GM10248 (cell line): ENCODE data around the gene ABCC4.

Experiments used
- CTCF ChIA-PET: fragments of 300-600 bp; sonication (Branson Sonifier 250); formaldehyde crosslinking; extraction: SDS; loops from one replicate; lab custom pipeline; 2021; ENCODE audit warnings: antibody characterized with exemption; lab: Yijun Ruan, JAX
- POLR2A ChIA-PET: fragments of 350-650 bp; sonication (Branson Sonifier 250); formaldehyde crosslinking; extraction: SDS; loops from one replicate; lab custom pipeline; 2020; ENCODE audit warnings: antibody characterized with exemption; lab: Yijun Ruan, JAX
- DNase-seq: peaks from one replicate; pipeline ENCODE4 v3.0.0; 2012; ENCODE audit errors: extremely low spot score
- CTCF ChIP-seq: IDR thresholded peaks from 2 replicates; pipeline ENCODE4 v1.5.1; 2012; ENCODE audit warnings: mild to moderate bottlenecking, low read depth; ENCODE audit errors: extremely low read depth, missing control alignments, control extremely low read depth

The ABCC4 gene

GRCh38 chr13:95164830-95165229 lies 136.4 kb downstream of the ABCC4 start:
- TF ChIP-seq CTCF = no peak
- no peak for DNase-seq
- POLR2A ChIA-PET = no interaction called here
- CTCF ChIA-PET = interaction anchor here (1.2 to 4.8 kb wide), 5 partner anchors 9 to 240 kb away, joined by 4 to 25 read pairs (median 9); no protein-coding TSS in a partner anchor

- no peak for DNase-seq
- no peak for TF ChIP-seq CTCF
These were observed 140.9 kb downstream of the ABCC4 start for GRCh38 chr13:95160112-95160906.

DNA sequence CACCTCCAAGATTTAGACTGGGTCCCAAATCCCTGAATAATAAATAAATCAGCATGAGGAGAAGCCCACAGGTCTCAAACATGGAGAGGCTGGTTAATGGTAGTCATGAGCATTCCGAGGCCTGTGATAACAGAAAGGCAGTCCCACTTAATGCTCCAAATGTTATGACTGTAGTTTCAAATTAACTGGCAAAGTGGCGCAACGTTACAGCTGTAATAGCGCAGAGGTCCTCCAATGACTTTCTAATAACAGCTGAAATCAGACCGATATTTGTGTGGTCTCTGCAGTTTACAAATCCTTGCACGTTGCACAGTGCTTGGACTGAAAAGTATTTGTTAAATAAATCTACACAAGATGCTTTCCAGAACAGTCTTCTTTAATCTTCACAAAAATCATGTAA lies 141.8 kb downstream of the ABCC4 start:
- POLR2A ChIA-PET = no interaction called here
- CTCF ChIA-PET = interaction anchor here (0.7 to 1.4 kb wide), 4 partner anchors 24 to 485 kb away, joined by 3 to 6 read pairs (median 4); no protein-coding TSS in a partner anchor

More at GRCh38 chr13:95160112-95160906, 140.9 kb downstream of the ABCC4 start:
- CTCF ChIA-PET = interaction anchor here (0.7 to 1.4 kb wide), 5 partner anchors 23 to 486 kb away, joined by 3 to 6 read pairs (median 3); no protein-coding TSS in a partner anchor
- POLR2A ChIA-PET = no interaction called here

GRCh38 chr13:95156208-95156607 lies 145.0 kb downstream of the ABCC4 start:
- POLR2A ChIA-PET = no interaction called here
- CTCF ChIA-PET = interaction anchor here (0.9 to 4.0 kb wide), 11 partner anchors 8 to 539 kb away, joined by 3 to 25 read pairs (median 3); no protein-coding TSS in a partner anchor
- no peak for DNase-seq
- peak; percentile 23 for TF ChIP-seq CTCF

More for the DNA sequence above, 141.8 kb downstream of the ABCC4 start:
- TF ChIP-seq CTCF = no peak
- no peak for DNase-seq

- CTCF ChIA-PET = interaction anchor here (0.8 to 4.0 kb wide), 13 partner anchors 9 to 538 kb away, joined by 3 to 25 read pairs (median 4); no protein-coding TSS in a partner anchor
- no peak for DNase-seq
- POLR2A ChIA-PET = no interaction called here
- no peak for TF ChIP-seq CTCF
These were observed 145.7 kb downstream of the ABCC4 start for GRCh38 chr13:95155504-95155903.

GRCh38 chr13:95155093-95155492 lies 146.2 kb downstream of the ABCC4 start:
- TF ChIP-seq CTCF = no peak
- POLR2A ChIA-PET = no interaction called here
- DNase-seq = no peak
- CTCF ChIA-PET = interaction anchor here (0.8 to 4.0 kb wide), 11 partner anchors 9 to 535 kb away, joined by 3 to 25 read pairs (median 4); no protein-coding TSS in a partner anchor
